GM23338 (cell line): ENCODE data around the gene TNFSF18.
"Not testable (repeated sequence)": the region's sequence is repeated elsewhere in the genome, so short reads cannot be mapped to it uniquely, and the experiment has no call there.

Experiments used
- CTCF ChIP-seq, 2 experiments: fragments of 200-600 bp in 1 of 2; sonication (generic) in 1 of 2; conservative IDR thresholded peaks; 2 replicates each; pipeline versions ENCODE4 v1.5.1 to v1.6.1; 2016 to 2017; ENCODE audit warnings: antibody characterized with exemption in 2 of 2, low read depth in 2 of 2, mild to moderate bottlenecking in 2 of 2, moderate library complexity in 1 of 2
- EZH2 ChIP-seq: fragments of 200-600 bp; sonication (generic); IDR thresholded peaks from one replicate; pipeline ENCODE4 v1.8.0; 2017; ENCODE audit warnings: antibody characterized with exemption, mild to moderate bottlenecking, low read depth; ENCODE audit not compliant: unreplicated experiment
- JUNB ChIP-seq: IDR thresholded peaks from one replicate; pipeline ENCODE4 v1.6.1; 2016; ENCODE audit warnings: antibody characterized with exemption; ENCODE audit not compliant: unreplicated experiment
- POLR2AphosphoS5 ChIP-seq: IDR thresholded peaks from 2 replicates; pipeline ENCODE4 v1.6.1; 2016; ENCODE audit warnings: antibody characterized with exemption, low read depth

- TF ChIP-seq CTCF (conservative IDR thresholded peaks at IDR 0.05; ENCODE audit: low read depth in 2 of 2); EZH2; JUNB; POLR2AphosphoS5: not testable (repeated sequence)
Measured at GRCh38 chr1:173074217-173074616, 23.5 kb upstream of the TNFSF18 start.
